ENCODE measurements around the gene HOXA3. TPM values are rescaled to one million over a fixed set of nuclear protein-coding genes. Genes with fewer than 3 reads are reported as not detected.

HOXA3 gene
- total RNA-seq, 3 donors from 2014 or later: 4.5 to 6.4 (median 4.6) TPM

- H3K27ac ChIP-seq: no peak overlapping the region
- no peaks in the 10 kb centered on the region for H3K4me1 ChIP-seq
- no peak for DNase-seq (ENCODE audit: low spot score in 2 of 2)
- no peaks in the 10 kb centered on the region for H3K9me3 ChIP-seq
- TF ChIP-seq, protein P1, sequence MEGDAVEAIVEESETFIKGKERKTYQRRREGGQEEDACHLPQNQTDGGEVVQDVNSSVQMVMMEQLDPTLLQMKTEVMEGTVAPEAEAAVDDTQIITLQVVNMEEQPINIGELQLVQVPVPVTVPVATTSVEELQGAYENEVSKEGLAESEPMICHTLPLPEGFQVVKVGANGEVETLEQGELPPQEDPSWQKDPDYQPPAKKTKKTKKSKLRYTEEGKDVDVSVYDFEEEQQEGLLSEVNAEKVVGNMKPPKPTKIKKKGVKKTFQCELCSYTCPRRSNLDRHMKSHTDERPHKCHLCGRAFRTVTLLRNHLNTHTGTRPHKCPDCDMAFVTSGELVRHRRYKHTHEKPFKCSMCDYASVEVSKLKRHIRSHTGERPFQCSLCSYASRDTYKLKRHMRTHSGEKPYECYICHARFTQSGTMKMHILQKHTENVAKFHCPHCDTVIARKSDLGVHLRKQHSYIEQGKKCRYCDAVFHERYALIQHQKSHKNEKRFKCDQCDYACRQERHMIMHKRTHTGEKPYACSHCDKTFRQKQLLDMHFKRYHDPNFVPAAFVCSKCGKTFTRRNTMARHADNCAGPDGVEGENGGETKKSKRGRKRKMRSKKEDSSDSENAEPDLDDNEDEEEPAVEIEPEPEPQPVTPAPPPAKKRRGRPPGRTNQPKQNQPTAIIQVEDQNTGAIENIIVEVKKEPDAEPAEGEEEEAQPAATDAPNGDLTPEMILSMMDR (IDR thresholded peaks at IDR 0.05): no peak
- TF ChIP-seq POLR2AphosphoS5 (IDR thresholded peaks at IDR 0.05): no peak
- TF ChIP-seq POLR2A (IDR thresholded peaks at IDR 0.05): no peak
- no peaks in the 10 kb centered on the region for H3K36me3 ChIP-seq
- H3K4me3 ChIP-seq: no peak overlapping the region
- H3K27me3 ChIP-seq: peaks cover 3 to 13% of the 10 kb centered on the region in 2 donors
- intact Hi-C loops (cut with DNase I; ENCODE audit: low total_unique reads): no loop called here
Observed at GRCh38 chr7:27091941-27092818, 60.2 kb downstream of the HOXA3 start.

DNA sequence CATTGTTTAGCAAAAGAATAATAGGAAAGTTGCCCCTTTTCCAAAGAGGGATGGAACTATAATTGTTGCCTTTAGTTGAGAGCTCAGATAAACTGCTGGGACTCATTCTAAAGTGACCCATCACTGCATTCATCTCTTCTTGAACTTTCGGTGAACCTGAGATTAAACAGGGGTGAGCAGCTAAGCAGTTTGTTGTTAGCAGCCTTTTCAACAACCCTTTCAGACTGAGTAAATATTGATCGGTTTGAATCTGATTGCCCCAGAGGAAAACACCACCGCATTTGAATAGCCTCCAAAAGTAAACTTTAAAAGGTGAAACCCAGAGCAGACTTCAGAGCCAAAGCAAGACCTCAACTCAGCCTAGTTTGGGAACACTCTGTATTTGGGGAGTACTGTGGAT is 61.3 kb downstream of the HOXA3 start:
- Histone ChIP-seq H3K27me3 (peaks cover 3 to 13% of the 10 kb centered on the region in 2 donors), H3K36me3 (no peaks in the 10 kb centered on the region), H3K27ac (no peak overlapping the region), H3K9me3 (no peaks in the 10 kb centered on the region), H3K4me3 (no peak overlapping the region), H3K4me1 (no peaks in the 10 kb centered on the region)
- DNase-seq (ENCODE audit: low spot score in 2 of 2): no peak
- no peak for TF ChIP-seq POLR2A (IDR thresholded peaks at IDR 0.05)
- TF ChIP-seq, protein P1 (IDR thresholded peaks at IDR 0.05): no peak
- no peak for TF ChIP-seq POLR2AphosphoS5 (IDR thresholded peaks at IDR 0.05)
- intact Hi-C loops (cut with DNase I; ENCODE audit: low total_unique reads): no loop called here

DNA sequence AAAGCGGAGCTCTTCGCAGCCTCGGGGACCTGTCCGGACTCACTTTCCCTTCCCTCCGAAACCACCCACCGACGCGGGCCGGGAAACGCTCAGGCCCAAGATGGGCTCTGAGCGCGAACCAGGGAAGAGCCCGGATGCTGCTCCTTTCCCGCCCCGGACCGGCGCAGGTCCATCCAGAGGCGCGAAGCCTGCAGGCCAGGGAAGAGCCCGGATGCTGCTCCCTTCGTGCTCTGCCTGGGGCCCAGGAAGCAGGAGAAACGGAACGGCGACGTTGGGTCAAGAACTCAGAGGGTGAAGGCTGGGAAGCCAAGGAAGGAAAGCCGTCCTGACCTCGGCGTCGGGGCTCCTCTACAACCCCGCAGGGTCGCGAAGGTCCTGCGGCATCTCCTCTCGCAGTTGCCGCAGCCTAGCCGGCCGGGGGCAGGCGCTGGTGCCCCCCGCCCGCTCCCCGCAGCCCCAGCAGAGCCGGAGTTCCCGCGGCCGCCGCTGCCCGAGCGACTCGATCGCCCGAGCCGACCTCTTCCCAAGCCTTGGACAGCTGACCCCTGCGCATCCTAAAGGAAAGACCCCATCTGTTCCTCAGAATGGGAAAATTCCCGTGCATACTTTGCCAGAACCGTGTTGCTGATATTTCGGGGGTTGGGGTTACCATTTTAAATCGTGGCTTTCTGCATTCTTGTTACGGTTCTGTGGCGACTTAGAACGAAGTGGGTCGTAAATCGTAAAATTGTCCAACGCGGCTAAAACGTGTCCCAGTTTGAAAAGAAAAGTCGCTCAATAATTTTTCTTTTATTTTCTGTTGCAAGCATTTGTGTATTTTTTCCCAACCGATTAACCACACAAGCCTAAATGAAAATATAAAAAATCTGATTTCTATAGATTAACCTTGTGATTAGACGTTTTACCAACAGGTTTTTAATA is 64.1 kb downstream of the HOXA3 start:
- intact Hi-C loops (cut with DNase I; ENCODE audit: low total_unique reads): no loop called here
- Histone ChIP-seq H3K27me3 (peaks cover 3 to 13% of the 10 kb centered on the region in 2 donors), H3K4me1 (no peaks in the 10 kb centered on the region), H3K9me3 (no peaks in the 10 kb centered on the region), H3K4me3 (peak overlapping the region in 1 of 3 donors; percentile 37), H3K36me3 (no peaks in the 10 kb centered on the region), H3K27ac (no peak overlapping the region)
- DNase-seq (ENCODE audit: low spot score in 2 of 2): no peak
- TF ChIP-seq POLR2A (IDR thresholded peaks at IDR 0.05): no peak
- TF ChIP-seq POLR2AphosphoS5 (IDR thresholded peaks at IDR 0.05): no peak
- TF ChIP-seq, protein P1 (IDR thresholded peaks at IDR 0.05): no peak

- Histone ChIP-seq H3K4me3 (no peak overlapping the region), H3K27me3 (peaks cover 3 to 13% of the 10 kb centered on the region in 2 donors), H3K27ac (no peak overlapping the region), H3K36me3 (no peaks in the 10 kb centered on the region), H3K9me3 (no peaks in the 10 kb centered on the region), H3K4me1 (no peaks in the 10 kb centered on the region)
- TF ChIP-seq, protein P1 (IDR thresholded peaks at IDR 0.05): no peak
- TF ChIP-seq POLR2AphosphoS5 (IDR thresholded peaks at IDR 0.05) (no peak), POLR2A (IDR thresholded peaks at IDR 0.05) (no peak)
- intact Hi-C loops (cut with DNase I; ENCODE audit: low total_unique reads): no loop called here
- DNase-seq (ENCODE audit: low spot score in 2 of 2): no peak
Observed at GRCh38 chr7:27083646-27084045, 68.7 kb downstream of the HOXA3 start.

All from breast epithelium (tissue), 4 donors.